PFSK-1 (cell line): ENCODE data around the gene GFRA1.

ENCODE experiments used
- FOXP2 ChIP-seq: optimal IDR thresholded peaks from 2 replicates; pipeline ENCODE3; 2011; ENCODE audit warnings: borderline replicate concordance, control low read depth, inconsistent platforms; ENCODE audit not compliant: insufficient read depth; ENCODE audit errors: extremely low read length, extremely low read depth
- POLR2AphosphoS5 ChIP-seq: IDR thresholded peaks from 2 replicates; pipeline ENCODE4 v1.6.1; 2012; ENCODE audit warnings: low read depth, mild to moderate bottlenecking, control low read depth, low read length, moderate library complexity
- SIN3A ChIP-seq: IDR thresholded peaks from 2 replicates; pipeline ENCODE4 v1.6.1; 2012; ENCODE audit warnings: mild to moderate bottlenecking, low read length, moderate library complexity, borderline replicate concordance; ENCODE audit not compliant: insufficient read depth
- TAF1 ChIP-seq: IDR thresholded peaks from 2 replicates; pipeline ENCODE4 v1.6.1; 2012; ENCODE audit warnings: low read length, control low read depth, borderline replicate concordance; ENCODE audit not compliant: insufficient read depth
- TF ChIP-seq, protein P1 (sequence below), 2 experiments: IDR thresholded peaks; 2 replicates each; pipeline versions ENCODE4 v1.6.1 to v1.8.0; 2011 to 2012; ENCODE audit warnings: low read depth in 2 of 2, low read length in 2 of 2, control low read depth in 1 of 2, inconsistent platforms in 1 of 2, mild to moderate bottlenecking in 1 of 2, moderate library complexity in 1 of 2; ENCODE audit not compliant: insufficient read depth in 1 of 2

GFRA1 gene

DNA sequence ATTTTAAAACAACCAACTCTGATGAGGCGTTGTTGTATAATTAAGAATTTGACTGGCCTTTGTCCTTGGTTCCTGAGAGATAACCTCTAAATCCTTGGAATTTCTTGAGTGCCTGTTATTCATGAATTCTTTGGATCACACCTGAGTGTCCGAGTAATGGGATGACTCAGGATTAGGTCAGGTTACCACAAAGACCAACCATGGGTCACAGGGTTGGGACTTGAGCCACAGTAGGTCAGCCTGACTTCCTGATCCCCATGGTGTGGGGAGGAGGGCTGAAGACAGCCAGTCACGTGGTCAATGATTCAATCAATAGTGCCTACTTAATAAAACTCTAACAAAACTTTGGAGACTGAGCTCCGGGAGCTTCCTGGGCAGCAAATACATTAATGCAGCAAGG lies 192.5 kb downstream of the GFRA1 start:
- TF ChIP-seq, protein P1, sequence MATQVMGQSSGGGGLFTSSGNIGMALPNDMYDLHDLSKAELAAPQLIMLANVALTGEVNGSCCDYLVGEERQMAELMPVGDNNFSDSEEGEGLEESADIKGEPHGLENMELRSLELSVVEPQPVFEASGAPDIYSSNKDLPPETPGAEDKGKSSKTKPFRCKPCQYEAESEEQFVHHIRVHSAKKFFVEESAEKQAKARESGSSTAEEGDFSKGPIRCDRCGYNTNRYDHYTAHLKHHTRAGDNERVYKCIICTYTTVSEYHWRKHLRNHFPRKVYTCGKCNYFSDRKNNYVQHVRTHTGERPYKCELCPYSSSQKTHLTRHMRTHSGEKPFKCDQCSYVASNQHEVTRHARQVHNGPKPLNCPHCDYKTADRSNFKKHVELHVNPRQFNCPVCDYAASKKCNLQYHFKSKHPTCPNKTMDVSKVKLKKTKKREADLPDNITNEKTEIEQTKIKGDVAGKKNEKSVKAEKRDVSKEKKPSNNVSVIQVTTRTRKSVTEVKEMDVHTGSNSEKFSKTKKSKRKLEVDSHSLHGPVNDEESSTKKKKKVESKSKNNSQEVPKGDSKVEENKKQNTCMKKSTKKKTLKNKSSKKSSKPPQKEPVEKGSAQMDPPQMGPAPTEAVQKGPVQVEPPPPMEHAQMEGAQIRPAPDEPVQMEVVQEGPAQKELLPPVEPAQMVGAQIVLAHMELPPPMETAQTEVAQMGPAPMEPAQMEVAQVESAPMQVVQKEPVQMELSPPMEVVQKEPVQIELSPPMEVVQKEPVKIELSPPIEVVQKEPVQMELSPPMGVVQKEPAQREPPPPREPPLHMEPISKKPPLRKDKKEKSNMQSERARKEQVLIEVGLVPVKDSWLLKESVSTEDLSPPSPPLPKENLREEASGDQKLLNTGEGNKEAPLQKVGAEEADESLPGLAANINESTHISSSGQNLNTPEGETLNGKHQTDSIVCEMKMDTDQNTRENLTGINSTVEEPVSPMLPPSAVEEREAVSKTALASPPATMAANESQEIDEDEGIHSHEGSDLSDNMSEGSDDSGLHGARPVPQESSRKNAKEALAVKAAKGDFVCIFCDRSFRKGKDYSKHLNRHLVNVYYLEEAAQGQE (IDR thresholded peaks at IDR 0.05; ENCODE audit: insufficient read depth in 1 of 2, low read depth in 2 of 2, low read length in 2 of 2): no peak
- no peak for TF ChIP-seq POLR2AphosphoS5
- no peak for TF ChIP-seq FOXP2
- TF ChIP-seq SIN3A: no peak
- no peak for TF ChIP-seq TAF1

DNA sequence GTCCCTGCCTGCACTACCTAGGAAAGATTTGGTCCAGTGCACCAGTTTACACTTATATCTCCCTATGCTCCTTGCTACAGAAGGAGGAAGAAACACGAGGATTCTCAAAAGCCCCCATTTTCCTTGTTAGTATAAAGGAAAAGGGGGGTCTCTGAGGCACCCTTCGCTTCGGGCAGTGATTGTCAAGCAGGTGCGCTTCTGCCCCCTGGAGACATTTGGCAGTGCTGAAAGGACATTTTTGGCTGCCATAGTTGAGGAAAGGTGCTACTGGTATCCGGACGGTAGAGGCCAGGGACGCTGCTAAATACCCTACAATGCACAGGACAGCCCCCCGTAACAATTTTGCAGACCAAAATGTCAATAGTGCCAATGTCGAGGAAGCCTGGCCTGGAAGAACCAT lies 193.7 kb downstream of the GFRA1 start:
- TF ChIP-seq FOXP2 (no peak), SIN3A (no peak), TAF1 (no peak), POLR2AphosphoS5 (no peak)
- TF ChIP-seq, protein P1 (IDR thresholded peaks at IDR 0.05; ENCODE audit: insufficient read depth in 1 of 2, low read depth in 2 of 2, low read length in 2 of 2): no peak

DNA sequence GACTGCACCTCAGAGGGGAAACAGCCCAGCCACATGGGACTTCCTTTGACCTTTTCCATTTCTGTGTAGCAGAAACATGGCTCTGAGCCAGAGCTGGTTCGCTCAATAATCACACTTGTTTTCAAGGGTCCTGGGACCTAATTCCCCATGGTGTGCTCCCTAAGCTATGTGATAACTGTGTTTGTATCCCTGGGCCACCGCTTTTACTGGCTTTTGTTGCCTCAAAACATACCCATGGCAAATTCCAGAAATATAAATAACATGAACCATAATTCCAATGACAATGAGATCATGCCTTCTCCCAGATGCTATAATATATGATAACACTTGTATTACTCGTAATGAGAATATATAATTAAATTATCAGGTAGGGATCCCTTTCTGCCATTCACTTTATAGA lies 196.4 kb downstream of the GFRA1 start:
- no peak for TF ChIP-seq TAF1
- no peak for TF ChIP-seq POLR2AphosphoS5
- TF ChIP-seq, protein P1 (IDR thresholded peaks at IDR 0.05; ENCODE audit: insufficient read depth in 1 of 2, low read depth in 2 of 2, low read length in 2 of 2): no peak
- no peak for TF ChIP-seq SIN3A
- no peak for TF ChIP-seq FOXP2

DNA sequence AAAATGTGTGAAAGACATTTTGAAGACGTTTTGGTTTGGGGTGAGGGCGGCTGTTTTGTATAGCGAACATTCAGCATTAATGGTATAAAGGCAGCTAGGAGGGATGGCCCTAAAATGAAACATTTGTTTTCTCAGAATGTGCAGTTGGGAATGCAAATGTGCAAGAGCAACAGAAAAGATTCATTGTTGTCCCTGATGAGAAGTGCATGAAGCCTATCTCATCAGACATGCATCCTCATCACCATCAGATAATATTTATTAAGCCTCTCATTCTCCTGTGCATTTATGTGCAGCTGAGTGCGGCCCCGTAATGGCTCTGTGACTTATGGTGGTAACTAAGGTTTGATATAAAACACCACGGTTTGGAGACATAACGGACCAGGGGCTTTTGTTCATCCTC lies 199.5 kb downstream of the GFRA1 start:
- no peak for TF ChIP-seq SIN3A
- TF ChIP-seq, protein P1 (IDR thresholded peaks at IDR 0.05; ENCODE audit: insufficient read depth in 1 of 2, low read depth in 2 of 2, low read length in 2 of 2): no peak
- no peak for TF ChIP-seq POLR2AphosphoS5
- no peak for TF ChIP-seq FOXP2
- no peak for TF ChIP-seq TAF1

DNA sequence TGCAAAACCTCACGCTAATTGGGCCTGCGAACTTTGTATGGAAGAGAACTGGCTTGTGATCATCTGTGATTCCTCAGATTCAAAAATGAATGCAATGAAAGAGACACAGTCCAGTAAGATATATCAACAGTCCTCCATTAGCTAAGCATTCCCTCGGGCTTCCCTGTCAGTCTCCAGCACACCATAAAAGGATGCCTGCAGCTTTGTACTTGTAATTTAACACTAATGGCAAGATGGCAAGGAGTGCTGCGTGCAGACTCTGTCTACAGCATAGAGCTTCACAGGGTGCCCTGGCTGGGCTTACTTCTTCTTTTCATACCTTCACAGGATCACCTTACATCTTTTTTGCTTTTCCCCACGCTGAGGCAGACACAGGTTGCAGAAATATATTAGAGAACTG lies 200.0 kb downstream of the GFRA1 start:
- no peak for TF ChIP-seq SIN3A
- no peak for TF ChIP-seq FOXP2
- TF ChIP-seq POLR2AphosphoS5: no peak
- TF ChIP-seq, protein P1 (IDR thresholded peaks at IDR 0.05; ENCODE audit: insufficient read depth in 1 of 2, low read depth in 2 of 2, low read length in 2 of 2): no peak
- TF ChIP-seq TAF1: no peak
